MM.1S (cell line): ENCODE results near the gene LRRD1.

Experiments used
- CTCF ChIP-seq: fragments of 300-600 bp; sonication (generic); IDR thresholded peaks from 2 replicates; pipeline ENCODE4 v1.5.1; 2016; ENCODE audit warnings: antibody characterized with exemption, low read length, mixed read lengths
- EZH2 ChIP-seq: fragments of 300-600 bp; sonication (generic); optimal IDR thresholded peaks from 2 replicates; pipeline ENCODE3; 2017; ENCODE audit warnings: low read depth, mild to moderate bottlenecking, antibody characterized with exemption, low read length, mixed read lengths
- EZH2phosphoT487 ChIP-seq: fragments of 300-600 bp; sonication (generic); IDR thresholded peaks from 2 replicates; pipeline ENCODE4 v1.6.1; 2018; ENCODE audit warnings: antibody characterized with exemption, low read length

GRCh38 chr7:92115821-92116220 is 63.1 kb downstream of the LRRD1 start:
- no peak for TF ChIP-seq CTCF
- no peak for TF ChIP-seq EZH2phosphoT487
- TF ChIP-seq EZH2 = no peak
